K562 (cell line): ENCODE measurements around the gene PAF1. TPM values are rescaled to one million over a fixed set of nuclear protein-coding genes. Genes with fewer than 3 reads are reported as not detected.
A peak's percentile ranks its signal among the peaks of the same experiment; 100 is the strongest.

Source experiments
- ELF4 ChIP-seq: fragments of 450-650 bp; formaldehyde crosslinking; IDR thresholded peaks from 2 replicates; pipeline ENCODE4 v1.4.0; 2022; ENCODE audit warnings: missing genetic modification characterization
- NFIC ChIP-seq: fragments of 450-650 bp; IDR thresholded peaks from 2 replicates; pipeline ENCODE4 v1.6.1; 2017; ENCODE audit warnings: mild to moderate bottlenecking, inconsistent platforms
- polyA plus RNA-seq, 8 experiments: library from polyadenylated mRNA; depleted of rRNA in 4 of 8; stranded (reverse) in 5 of 8; unstranded in 3 of 8; fragments of >200 nt; fragmentation: Nextera tagmentation in 2 of 8; fragmentation: Illumina TruSeq in 1 of 8; extraction: Ambion mirVana in 2 of 8; extraction: Trizol in 1 of 8; gene quantifications; 2 replicates each; pipeline versions ENCODE4 v1.2.1 to v1.2.3, GENCODE V29; 2011 to 2014; ENCODE audit warnings: inconsistent platforms in 1 of 8, missing spikeins in 1 of 8
- total RNA-seq, 7 experiments: library from RNA; depleted of rRNA in 6 of 7; stranded (reverse); fragments of >200 nt in 6 of 7; fragmentation: Illumina TruSeq in 2 of 7; extraction: Trizol in 2 of 7; gene quantifications; 2 replicates each; pipeline versions ENCODE4 v1.2.1 to v1.2.3, GENCODE V29; 2011 to 2021; ENCODE audit warnings: low replicate concordance in 1 of 7
- TF ChIP-seq, protein P1 (sequence below), 2 experiments: fragments of 450-650 bp in 1 of 2; sonication (generic) in 1 of 2; formaldehyde crosslinking; conservative IDR thresholded peaks; 2 replicates each; pipeline versions ENCODE4 v1.4.0 to v1.8.1; 2020 to 2022; ENCODE audit warnings: mild to moderate bottlenecking in 1 of 2, missing genetic modification reagents in 1 of 2
- TF ChIP-seq, protein P2 (sequence below): sonication (generic); formaldehyde crosslinking; IDR thresholded peaks from 2 replicates; pipeline ENCODE4 v1.8.0; 2022; ENCODE audit warnings: mild to moderate bottlenecking, missing genetic modification reagents

Gene PAF1
- total and polyA plus RNA-seq, 9 of the 15 experiments (the other 6 are each of a cell fraction or from before 2014, with no cell fraction given) = 1.5 to 45.0 (median 33.8) TPM

DNA sequence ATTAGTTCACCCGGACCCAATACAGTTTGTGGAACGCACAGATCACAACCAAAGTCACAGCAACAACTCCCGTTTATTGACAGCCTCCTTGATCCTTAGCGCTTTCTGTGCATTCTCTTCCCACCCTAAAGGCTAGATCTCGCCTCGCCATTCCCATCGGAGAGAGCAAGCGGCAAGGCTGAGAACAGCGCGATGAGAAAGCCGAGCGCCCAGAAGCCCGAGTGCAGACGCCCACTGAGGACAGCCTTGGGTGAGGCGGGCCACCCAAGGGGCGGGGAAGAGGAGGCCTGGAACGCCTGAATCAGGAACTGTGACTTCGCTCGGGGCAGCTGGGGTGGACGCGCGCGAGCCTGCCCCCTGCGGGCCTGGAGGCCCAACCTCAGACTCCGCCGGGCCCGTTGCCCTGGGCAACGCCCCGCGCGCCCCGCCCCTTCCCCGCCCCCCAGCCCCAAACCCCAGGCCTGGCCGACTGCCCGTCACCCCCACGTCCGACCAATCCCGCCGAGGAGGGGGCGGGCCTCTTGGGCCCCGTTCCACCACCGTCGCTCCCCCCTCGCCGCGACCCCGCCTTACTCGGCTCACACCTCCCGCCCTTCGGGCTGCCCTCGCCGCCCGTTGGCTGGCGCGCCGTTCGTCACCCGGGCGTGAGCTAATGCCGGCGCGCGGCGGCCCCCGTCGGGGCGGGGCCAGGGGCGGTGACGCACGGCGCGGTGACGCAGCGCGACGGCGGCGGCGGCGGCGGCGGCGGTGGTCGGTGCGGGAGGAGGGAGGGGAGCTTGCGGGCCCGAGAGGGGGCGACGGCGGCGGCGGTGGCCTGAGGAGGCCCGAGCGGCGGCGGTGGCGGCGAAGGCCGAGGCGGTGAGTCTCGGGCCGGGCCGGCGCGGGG lies 48.9 kb downstream of the PAF1 start, which contains the start of gene SAMD4B (continued):
- TF ChIP-seq ELF4 (CRISPR knock-in tag) (no peak), NFIC (peak; percentile 39)
- TF ChIP-seq, protein P1, sequence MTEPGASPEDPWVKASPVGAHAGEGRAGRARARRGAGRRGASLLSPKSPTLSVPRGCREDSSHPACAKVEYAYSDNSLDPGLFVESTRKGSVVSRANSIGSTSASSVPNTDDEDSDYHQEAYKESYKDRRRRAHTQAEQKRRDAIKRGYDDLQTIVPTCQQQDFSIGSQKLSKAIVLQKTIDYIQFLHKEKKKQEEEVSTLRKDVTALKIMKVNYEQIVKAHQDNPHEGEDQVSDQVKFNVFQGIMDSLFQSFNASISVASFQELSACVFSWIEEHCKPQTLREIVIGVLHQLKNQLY (CRISPR knock-in tag; conservative IDR thresholded peaks at IDR 0.05) = no peak
- TF ChIP-seq, protein P2, sequence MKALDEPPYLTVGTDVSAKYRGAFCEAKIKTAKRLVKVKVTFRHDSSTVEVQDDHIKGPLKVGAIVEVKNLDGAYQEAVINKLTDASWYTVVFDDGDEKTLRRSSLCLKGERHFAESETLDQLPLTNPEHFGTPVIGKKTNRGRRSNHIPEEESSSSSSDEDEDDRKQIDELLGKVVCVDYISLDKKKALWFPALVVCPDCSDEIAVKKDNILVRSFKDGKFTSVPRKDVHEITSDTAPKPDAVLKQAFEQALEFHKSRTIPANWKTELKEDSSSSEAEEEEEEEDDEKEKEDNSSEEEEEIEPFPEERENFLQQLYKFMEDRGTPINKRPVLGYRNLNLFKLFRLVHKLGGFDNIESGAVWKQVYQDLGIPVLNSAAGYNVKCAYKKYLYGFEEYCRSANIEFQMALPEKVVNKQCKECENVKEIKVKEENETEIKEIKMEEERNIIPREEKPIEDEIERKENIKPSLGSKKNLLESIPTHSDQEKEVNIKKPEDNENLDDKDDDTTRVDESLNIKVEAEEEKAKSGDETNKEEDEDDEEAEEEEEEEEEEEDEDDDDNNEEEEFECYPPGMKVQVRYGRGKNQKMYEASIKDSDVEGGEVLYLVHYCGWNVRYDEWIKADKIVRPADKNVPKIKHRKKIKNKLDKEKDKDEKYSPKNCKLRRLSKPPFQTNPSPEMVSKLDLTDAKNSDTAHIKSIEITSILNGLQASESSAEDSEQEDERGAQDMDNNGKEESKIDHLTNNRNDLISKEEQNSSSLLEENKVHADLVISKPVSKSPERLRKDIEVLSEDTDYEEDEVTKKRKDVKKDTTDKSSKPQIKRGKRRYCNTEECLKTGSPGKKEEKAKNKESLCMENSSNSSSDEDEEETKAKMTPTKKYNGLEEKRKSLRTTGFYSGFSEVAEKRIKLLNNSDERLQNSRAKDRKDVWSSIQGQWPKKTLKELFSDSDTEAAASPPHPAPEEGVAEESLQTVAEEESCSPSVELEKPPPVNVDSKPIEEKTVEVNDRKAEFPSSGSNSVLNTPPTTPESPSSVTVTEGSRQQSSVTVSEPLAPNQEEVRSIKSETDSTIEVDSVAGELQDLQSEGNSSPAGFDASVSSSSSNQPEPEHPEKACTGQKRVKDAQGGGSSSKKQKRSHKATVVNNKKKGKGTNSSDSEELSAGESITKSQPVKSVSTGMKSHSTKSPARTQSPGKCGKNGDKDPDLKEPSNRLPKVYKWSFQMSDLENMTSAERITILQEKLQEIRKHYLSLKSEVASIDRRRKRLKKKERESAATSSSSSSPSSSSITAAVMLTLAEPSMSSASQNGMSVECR (CRISPR knock-in tag) = peak; percentile 58
